ENCODE measurements around the gene NCOA7. TPM values are rescaled to one million over a fixed set of nuclear protein-coding genes. Genes with fewer than 3 reads are reported as not detected.

The NCOA7 gene
- total and polyA plus RNA-seq, 12 donors = 4.2 to 21.3 (median 10.3) TPM

DNA sequence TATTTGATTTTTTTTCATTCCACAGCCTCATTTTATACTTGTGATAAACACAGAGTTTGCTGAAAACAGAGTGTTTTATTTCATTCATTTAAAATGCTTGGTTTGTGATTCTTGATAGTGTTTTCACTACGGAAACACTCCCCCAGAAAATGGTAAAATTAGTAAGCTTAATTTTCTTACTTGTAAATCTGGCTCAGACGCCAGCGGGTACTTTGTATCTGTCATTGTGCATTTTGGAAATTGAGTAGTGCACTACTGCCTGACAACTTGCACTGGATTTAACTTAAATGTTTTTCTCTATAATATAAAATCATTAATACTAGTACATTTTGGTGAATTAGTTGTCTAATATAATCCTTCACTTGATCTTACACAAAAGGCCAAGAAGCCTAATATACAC is 128.9 kb downstream of the NCOA7 start:
- H3K36me3 ChIP-seq = peaks cover 0 to 75% (median 26%) of the 10 kb centered on the region in 9 donors
- no peaks in the 10 kb centered on the region for H3K27me3 ChIP-seq

DNA sequence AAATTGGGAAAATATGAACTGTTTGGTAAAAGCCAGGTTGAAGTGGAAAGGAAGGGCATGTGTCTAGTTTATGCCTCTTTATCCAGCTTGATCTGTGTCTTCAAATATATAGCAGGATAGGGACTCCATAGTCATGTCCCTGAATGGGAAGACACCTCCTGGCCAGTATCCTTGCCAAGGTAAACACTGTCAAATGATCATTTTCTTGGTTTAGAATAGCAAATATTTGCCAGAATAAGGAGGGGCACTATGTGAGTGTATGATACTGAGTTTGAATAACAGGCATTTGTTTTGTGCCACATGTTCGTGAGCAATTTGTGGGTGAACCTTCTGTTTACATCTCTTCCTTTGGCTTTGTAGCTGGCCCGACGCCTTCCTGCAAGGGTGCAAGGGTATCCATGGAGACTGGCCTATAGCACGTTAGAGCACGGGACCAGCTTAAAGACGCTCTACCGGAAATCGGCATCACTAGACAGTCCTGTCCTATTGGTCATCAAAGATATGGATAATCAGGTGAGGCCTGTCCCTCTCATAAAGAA is 131.6 kb downstream of the NCOA7 start:
- intact Hi-C loops (cut with DNase I) = no loop called here
- H3K4me1 ChIP-seq = peaks cover 0 to 68% (median 2%) of the 10 kb centered on the region in 9 donors
- DNase-seq = no peak

More for the DNA sequence above, 128.9 kb downstream of the NCOA7 start:
- 84 to 91% methylated on average over 3 of the region's 3 CpGs for WGBS, 2 donors
- H3K4me3 ChIP-seq = peak overlapping the region in 8 of 10 donors; percentile 6 to 49 (median 39)
- no peak for DNase-seq
- H3K9me3 ChIP-seq = no peaks in the 10 kb centered on the region
- peak overlapping the region in 8 of 10 donors; percentile 59 to 84 (median 68) for H3K27ac ChIP-seq
- ATAC-seq = no peak
- TF ChIP-seq, protein P1, sequence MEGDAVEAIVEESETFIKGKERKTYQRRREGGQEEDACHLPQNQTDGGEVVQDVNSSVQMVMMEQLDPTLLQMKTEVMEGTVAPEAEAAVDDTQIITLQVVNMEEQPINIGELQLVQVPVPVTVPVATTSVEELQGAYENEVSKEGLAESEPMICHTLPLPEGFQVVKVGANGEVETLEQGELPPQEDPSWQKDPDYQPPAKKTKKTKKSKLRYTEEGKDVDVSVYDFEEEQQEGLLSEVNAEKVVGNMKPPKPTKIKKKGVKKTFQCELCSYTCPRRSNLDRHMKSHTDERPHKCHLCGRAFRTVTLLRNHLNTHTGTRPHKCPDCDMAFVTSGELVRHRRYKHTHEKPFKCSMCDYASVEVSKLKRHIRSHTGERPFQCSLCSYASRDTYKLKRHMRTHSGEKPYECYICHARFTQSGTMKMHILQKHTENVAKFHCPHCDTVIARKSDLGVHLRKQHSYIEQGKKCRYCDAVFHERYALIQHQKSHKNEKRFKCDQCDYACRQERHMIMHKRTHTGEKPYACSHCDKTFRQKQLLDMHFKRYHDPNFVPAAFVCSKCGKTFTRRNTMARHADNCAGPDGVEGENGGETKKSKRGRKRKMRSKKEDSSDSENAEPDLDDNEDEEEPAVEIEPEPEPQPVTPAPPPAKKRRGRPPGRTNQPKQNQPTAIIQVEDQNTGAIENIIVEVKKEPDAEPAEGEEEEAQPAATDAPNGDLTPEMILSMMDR (IDR thresholded peaks at IDR 0.05) = no peak
- intact Hi-C loops (cut with DNase I) = loop anchor here in 3 of 10 donors (5.0 kb wide), 2 partner anchors 33 to 38 kb away; partner anchors contain the start of gene HINT3 (in 2 of the 3)
- peaks cover 0 to 56% (median 2%) of the 10 kb centered on the region in 9 donors for H3K4me1 ChIP-seq

DNA sequence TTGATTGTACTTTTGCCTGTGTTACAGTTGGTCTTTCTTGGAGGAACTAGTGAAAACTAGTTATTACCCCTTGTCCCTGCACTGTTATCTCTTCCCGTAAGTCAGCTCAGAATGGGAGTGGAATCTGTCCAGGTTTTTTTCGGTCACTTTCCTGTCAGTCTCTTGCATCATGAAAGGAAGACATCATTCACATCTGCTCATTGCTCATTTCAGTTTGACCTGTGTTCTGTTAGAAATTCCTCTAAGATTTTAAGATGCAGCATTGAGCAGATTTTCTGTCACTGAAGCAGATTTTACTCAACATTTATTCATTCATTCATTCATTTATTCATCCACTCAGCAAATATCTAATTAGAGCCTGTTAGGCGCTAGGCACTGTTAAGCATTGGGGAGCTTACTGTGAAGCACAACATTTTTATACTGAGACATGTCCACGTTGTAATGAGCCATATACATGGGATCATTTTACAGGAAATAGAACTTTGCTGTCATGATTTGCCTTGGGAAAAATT is 132.7 kb downstream of the NCOA7 start:
- ATAC-seq (peak in 1 of 8 donors; percentile 36), DNase-seq (no peak)
- Histone ChIP-seq H3K27ac (peak overlapping the region in 2 of 10 donors; percentile 28 to 64), H3K27me3 (no peaks in the 10 kb centered on the region), H3K9me3 (no peaks in the 10 kb centered on the region), H3K4me1 (peaks cover 0 to 67% (median under 1%) of the 10 kb centered on the region in 9 donors), H3K4me3 (no peak overlapping the region), H3K36me3 (peaks cover 0 to 79% (median 30%) of the 10 kb centered on the region in 9 donors)
- intact Hi-C loops (cut with DNase I) = no loop called here
- 52 to 60% methylated on average over 4 of the region's 4 CpGs for WGBS, 2 donors
- TF ChIP-seq, protein P1 (IDR thresholded peaks at IDR 0.05) = no peak

More for the DNA sequence above, 131.6 kb downstream of the NCOA7 start:
- TF ChIP-seq, protein P1 (IDR thresholded peaks at IDR 0.05) = no peak
- Histone ChIP-seq H3K27me3 (no peaks in the 10 kb centered on the region), H3K27ac (peak overlapping the region in 1 of 10 donors; percentile 64), H3K4me3 (no peak overlapping the region), H3K36me3 (peaks cover 0 to 71% (median 26%) of the 10 kb centered on the region in 9 donors), H3K9me3 (no peaks in the 10 kb centered on the region)
- ATAC-seq = no peak
- WGBS, 2 donors = 95 to 97% methylated on average over 8 of the region's 8 CpGs

GRCh38 chr6:125924169-125924568 is 133.4 kb downstream of the NCOA7 start:
- TF ChIP-seq, protein P1 (IDR thresholded peaks at IDR 0.05) = no peak
- Histone ChIP-seq H3K4me1 (peaks cover 0 to 59% (median 0%) of the 10 kb centered on the region in 9 donors), H3K27me3 (no peaks in the 10 kb centered on the region), H3K9me3 (no peaks in the 10 kb centered on the region), H3K4me3 (no peak overlapping the region), H3K27ac (peak overlapping the region in 1 of 10 donors; percentile 22), H3K36me3 (peaks cover 0 to 87% (median 34%) of the 10 kb centered on the region in 9 donors)
- WGBS, 2 donors = 65 to 69% methylated on average over 2 of the region's 2 CpGs
- intact Hi-C loops (cut with DNase I) = no loop called here
- no peak for DNase-seq
- ATAC-seq = peak in 1 of 8 donors; percentile 26
